ENCODE data around the gene DNPEP.
A peak's percentile ranks its signal among the peaks of the same experiment; 100 is the strongest.

The DNPEP gene

GRCh38 chr2:219387306-219388120, at the start of gene DNPEP:
TSS of gene DNPEP (minus strand) at chr2:219387912. CDS start at chr2:219387794, 118 bp downstream.
- DNase-seq (ENCODE audit: low read depth in 2 of 2) = peak; percentile 82 to 83

DNA sequence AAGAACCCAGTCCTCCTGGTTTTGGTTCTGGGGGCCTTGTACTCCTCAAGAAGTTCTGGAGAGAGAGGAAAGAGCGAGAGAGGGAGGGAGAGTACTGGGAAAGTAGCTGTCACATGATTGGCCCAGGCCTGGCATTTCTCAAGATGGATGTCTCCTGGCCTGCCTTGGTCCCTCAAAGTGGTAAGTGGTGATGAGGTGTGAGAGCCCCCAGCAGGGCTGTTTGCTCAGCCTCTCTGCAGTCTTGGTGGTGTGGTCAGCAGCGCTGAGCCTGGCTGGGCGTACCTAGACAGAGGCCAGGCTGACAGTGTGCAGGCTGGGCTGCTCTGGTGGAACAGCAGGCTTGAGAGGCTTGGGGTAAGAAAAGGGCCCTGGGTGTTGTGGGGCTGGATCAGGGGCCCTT, 49.4 kb upstream of the DNPEP start:
- no peak for DNase-seq (ENCODE audit: low read depth in 2 of 2)

DNA sequence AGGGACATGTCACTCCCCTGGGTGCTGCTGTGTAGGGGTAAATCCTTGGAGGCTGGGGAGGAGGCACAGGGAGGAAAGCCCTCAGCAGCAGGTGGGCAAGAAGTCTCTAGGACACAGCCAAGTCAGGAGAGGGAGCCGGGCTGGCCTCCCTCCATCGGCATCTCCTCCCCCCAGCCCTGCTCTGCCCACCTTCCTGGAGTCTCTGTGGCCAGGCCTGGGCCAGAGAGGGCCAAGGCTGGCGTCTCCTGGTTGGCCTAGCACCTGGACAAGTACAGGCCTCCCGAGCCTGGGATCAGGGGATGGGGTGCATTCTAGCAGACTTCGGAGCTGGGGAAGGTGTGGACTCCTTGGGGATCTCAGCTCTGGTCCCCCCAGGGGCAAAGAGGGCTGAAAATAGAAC, 48.8 kb upstream of the DNPEP start:
- DNase-seq (ENCODE audit: low read depth in 2 of 2) = no peak

DNA sequence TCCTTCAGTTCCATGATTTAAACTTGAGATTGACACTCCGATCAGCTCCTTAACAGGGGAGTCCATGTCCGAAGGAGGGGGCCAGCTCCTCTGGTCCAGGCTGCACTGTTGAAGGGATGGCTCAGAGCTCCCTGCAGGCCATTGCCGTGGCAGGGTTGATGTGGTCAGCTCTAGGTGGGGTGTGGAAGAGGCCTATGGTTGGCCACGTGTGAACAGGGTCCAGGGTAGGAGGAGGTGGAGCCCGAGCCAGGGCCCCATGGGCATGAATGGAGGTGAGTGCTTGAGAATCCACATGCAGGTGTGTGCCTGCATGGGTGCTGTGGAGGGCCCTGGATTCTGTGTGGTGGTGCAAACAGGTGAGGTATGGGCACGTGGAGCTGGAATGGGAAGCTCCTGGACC, 48.0 kb upstream of the DNPEP start:
- no peak for DNase-seq (ENCODE audit: low read depth in 2 of 2)

DNA sequence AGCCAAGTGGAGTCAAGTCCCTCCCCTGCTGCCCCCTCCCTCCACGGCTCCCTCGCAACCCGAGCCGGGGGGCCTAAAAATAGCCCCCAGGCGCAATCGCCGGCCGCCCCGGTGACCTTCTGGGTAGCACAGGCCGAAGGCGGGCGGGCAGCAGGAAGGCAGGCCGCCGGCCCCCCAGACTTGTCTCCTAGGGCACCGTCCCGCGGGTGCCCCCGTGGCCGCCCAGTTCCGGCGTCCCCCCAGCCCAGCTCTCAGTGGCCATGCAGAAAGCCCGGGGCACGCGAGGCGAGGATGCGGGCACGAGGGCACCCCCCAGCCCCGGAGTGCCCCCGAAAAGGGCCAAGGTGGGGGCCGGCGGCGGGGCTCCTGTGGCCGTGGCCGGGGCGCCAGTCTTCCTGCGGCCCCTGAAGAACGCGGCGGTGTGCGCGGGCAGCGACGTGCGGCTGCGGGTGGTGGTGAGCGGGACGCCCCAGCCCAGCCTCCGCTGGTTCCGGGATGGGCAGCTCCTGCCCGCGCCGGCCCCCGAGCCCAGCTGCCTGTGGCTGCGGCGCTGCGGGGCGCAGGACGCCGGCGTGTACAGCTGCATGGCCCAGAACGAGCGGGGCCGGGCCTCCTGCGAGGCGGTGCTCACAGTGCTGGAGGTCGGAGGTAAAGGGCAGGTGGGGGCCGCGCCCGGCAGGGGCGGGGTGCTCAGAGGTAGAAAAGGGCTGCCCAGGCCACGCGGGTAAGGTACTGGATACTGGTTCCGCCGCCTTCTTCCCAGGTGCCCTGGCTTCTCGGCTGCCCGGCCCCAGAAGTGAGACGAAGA, 47.2 kb upstream of the DNPEP start, which contains the start of gene SPEG:
TSS of gene SPEG (plus strand) at position 126 of the 808 bp plus-strand sequence. CDS start at position 261, 135 bp downstream.
- no peak for DNase-seq (ENCODE audit: low read depth in 2 of 2)

GRCh38 chr2:219434468-219434717, 46.7 kb upstream of the DNPEP start:
- no peak for DNase-seq (ENCODE audit: low read depth in 2 of 2)

DNA sequence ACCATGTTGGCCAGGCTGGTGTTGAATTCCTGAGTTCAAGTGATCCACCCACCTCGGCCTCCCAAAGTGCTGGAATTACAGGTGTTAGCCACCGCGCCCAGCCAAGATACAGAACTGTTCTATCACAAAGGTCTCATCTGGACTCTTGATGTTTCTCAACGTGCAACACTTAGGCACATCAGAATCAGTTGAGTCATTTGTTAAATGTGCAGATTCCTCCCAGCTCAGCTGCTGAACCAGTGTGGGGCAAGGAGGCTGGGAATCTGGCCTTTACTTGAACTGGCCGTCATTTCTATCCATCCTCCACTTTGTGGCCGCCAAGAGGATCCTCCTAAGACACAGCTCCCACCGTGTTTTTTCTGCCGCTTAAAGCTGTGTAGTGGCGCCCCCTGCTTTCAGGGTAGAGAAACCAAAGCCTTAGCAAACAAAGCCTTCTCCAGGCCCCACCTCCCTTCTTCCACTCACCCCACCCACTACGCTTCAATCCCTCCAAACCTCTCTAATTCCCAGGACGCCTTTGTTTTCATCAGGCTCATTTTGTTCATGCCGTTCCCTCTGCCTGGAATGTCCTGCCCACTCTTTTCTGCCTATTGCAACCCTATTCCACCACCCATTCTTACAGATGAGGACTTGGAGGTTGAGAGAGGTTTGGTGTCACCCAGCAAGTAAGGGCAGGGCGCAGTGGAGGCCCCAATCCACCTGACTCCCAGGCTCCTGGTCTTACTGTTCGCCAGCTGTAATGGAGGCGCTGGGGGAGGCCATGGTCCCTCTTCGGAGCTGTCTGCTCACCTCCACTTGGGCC, 46.2 kb upstream of the DNPEP start:
- DNase-seq (ENCODE audit: low read depth in 2 of 2) = peak; percentile 41 to 48

DNA sequence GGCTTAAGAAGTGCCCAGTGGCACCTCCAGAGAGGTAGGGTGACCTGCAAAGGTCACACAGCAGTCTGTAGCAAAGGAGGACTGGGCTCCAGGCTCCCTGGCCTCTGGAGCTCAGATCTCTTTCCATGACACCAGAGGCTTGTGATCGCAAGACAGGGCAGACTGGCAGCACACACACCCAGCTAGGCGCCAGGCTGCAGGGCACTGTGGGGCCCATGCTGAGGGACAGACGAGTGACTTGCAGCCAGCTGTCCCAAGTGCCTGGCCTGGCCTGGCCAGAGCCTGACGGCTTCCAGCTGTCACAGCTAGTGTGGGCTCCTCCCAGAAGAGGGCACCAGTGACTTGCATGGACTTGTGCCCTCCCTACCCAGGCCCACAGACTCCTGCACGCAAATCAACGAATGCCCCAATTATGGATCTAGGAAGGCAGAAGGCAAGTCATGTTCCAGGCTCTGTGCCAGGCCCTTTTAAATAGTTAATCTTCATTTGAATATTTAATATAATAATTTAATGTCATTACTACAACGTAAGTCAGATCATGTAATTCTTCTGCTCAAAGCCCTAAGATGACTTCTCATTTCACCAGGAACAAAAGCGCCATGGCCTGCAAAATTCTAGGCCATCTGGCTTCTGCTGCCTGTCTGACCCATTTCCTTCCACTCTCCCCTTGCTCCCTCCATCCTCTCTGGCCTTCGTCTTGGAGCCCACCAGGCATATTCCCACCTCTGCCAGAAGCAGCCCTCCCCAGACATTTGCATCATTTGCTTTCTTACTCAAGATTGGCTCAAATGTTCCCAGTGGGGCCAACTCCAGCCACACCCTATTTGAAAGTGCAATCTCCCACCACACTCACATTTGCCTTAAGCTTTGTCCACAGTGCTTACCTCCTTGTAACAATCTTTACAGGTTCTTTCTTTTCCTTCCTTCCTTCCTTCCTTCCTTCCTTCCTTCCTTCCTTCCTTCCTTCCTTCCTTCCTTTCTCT, 43.2 kb upstream of the DNPEP start:
- DNase-seq (ENCODE audit: low read depth in 2 of 2) = no peak

- DNase-seq (ENCODE audit: low read depth in 2 of 2) = no peak
These were observed 42.4 kb upstream of the DNPEP start for GRCh38 chr2:219429958-219430606.

DNA sequence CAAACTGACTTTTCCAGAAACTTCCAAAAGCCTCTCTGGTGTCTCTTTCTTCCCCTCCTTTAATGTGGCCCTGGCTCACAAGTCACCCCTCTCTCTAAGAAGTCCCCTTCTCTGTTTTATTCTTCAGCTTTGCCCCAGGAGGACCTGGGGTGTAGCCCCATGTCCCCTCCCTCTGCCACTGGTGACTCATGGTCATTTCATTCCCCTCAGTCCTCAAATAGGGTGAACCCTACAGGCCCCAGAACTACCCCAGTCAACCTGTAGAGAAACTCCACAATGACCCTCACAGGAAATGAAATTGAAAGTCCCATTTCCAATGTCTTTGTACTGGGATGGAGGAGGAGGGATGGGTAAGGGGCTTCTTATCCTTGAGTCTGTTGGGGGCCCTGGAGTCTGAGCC, 40.8 kb upstream of the DNPEP start:
- DNase-seq (ENCODE audit: low read depth in 2 of 2) = no peak

GRCh38 chr2:219426534-219427136, 38.9 kb upstream of the DNPEP start:
- DNase-seq (ENCODE audit: low read depth in 2 of 2) = no peak

GRCh38 chr2:219426068-219426443, 38.3 kb upstream of the DNPEP start:
- DNase-seq (ENCODE audit: low read depth in 2 of 2) = no peak

DNA sequence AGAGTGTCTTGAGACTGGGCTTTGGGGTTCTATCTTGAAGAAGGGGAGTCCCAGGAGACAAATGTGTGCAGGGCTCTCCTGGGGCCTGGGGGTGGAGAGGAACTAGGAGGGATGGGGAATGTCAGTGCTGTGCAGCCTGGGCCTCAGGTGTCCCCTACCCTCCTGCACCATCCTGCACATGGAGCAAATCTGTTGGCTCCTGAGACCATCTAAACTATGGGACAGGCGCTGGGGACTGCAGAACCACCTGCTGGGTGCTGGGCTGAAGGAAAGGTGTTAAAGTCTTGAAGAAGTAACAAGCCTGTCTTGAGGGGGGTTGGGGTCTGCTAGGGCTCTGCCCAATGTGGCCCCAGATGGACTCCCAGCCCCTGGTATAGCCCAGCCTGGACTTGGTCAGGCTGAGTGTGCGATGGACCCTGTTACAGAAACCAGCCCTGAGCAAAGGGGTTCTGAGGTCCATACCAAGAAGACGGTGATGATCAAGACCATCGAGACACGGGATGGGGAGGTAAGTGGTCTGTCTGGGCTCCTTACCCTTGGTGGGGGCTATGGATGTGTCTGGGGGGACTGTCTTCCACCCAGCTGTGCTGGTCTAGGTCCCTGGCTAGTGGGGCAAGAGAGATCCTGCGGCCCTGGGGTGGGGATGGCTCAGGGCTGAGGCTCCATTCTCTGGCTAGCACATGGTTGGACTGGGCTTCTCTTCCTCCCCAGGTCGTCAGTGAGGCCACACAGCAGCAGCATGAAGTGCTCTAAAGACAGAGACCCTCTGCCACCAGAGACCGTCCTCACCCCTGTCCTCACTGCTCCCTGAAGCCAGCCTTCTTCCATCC, 37.7 kb upstream of the DNPEP start:
- no peak for DNase-seq (ENCODE audit: low read depth in 2 of 2)

- no peak for DNase-seq (ENCODE audit: low read depth in 2 of 2)
These were observed 36.1 kb upstream of the DNPEP start for GRCh38 chr2:219423652-219424377.

DNA sequence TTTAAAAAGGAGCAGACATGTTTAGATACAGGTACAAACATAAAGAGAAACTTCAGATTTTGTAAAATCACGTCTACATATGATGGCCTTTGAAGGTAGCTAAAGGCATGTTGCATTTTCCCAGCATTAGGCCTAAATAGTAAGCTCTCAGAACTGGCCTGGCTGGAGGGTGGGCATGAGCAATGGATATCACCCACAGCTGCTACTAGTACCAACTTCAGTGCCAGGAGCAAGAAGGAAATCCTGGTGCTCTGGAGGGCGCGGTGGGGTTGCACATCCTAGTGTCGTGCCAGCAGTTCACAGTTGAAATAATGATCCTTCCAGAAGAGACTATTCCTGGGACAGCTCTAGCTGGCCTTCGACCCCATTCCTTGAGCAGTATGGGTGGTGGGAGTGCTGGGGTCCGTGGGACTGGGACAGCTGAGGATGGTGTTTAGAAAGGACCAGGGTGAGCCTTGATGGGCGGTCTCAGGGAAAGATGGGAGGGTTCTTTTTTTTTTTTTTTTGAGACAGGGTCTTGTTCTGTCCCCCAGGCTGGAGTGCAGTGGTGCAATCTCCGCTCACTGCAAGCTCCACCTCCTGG, 35.3 kb upstream of the DNPEP start:
- no peak for DNase-seq (ENCODE audit: low read depth in 2 of 2)

GRCh38 chr2:219421323-219421722, 33.6 kb upstream of the DNPEP start:
- no peak for DNase-seq (ENCODE audit: low read depth in 2 of 2)

DNA sequence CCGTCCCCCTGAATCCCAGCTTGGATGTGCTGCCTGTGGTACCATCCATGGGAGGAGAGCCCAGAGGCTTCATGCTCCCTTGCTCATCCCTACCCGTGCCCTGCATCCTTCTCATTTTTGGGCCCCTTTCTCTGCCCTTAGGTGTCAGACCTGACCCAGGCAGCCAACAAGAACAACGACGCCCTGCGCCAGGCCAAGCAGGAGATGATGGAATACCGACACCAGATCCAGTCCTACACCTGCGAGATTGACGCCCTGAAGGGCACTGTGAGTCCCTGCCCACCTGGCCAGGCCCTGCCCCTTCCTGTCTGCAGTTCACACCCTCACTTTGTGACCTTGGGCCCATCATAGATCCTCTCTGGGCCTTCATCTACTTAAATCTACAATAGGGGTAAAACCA, 33.0 kb upstream of the DNPEP start:
- DNase-seq (ENCODE audit: low read depth in 2 of 2) = no peak
